ENCODE measurements around the gene ALX4. TPM values are rescaled to one million over a fixed set of nuclear protein-coding genes. Genes with fewer than 3 reads are reported as not detected.

ALX4 gene
- total and polyA plus RNA-seq, 9 of the 15 experiments (the other 6 are each of a cell fraction or from before 2014, with no cell fraction given): 0.07 to 1.2 (median 0.33) TPM

DNA sequence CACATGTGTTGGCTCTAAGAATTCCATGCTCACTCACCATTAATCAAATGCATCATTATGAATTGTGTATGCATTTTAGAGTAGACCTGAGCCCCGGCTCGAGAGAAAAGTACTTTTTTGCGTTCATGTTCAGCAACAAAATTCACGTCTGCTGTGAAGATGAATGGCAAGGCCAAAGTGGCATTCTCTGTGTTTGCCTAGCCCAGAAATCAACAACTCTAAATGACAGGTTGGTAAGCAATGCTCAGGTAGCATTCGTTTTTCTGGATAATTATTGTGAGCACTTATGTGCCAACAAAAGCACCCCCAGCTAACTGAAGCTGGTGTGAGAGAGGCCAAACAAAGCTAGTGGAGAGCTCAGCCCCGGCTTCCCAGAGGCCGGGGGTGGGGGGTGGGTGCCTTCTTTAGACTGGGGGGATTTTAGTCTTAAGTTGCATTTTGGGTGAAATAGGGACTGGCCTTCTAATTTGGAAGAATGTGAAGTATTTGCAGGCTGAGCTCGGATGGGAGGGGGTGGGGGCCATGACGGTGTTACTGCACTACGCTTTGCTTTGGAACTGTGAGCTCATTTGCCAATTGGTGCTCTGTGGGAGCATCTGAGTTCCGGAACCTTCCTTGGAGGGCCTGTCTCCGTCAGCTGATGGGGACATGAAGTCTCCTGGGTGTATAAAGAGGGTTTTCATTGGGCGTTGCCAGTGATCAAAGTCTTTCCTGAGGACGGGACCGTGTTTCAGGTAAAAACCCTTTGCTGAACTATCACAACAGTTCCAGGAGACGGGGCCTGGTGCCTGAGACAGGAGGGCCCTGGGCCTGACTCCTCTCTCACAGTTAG lies 29.0 kb upstream of the ALX4 start:
- H3K27ac ChIP-seq (ENCODE audit: extremely low read depth, low read depth, low read length): no peak overlapping the region
- TF ChIP-seq, protein P1, sequence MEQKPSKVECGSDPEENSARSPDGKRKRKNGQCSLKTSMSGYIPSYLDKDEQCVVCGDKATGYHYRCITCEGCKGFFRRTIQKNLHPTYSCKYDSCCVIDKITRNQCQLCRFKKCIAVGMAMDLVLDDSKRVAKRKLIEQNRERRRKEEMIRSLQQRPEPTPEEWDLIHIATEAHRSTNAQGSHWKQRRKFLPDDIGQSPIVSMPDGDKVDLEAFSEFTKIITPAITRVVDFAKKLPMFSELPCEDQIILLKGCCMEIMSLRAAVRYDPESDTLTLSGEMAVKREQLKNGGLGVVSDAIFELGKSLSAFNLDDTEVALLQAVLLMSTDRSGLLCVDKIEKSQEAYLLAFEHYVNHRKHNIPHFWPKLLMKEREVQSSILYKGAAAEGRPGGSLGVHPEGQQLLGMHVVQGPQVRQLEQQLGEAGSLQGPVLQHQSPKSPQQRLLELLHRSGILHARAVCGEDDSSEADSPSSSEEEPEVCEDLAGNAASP (IDR thresholded peaks at IDR 0.05): no peak
- TF ChIP-seq NCOA2 (IDR thresholded peaks at IDR 0.05; ENCODE audit: partially characterized antibody in 2 of 2) (no peak), RCOR1 (IDR thresholded peaks at IDR 0.05; ENCODE audit: borderline replicate concordance in 1 of 2, low read depth in 2 of 2, low read length in 2 of 2) (no peak), ZNF184 (CRISPR knock-in tag; IDR thresholded peaks at IDR 0.05) (no peak), ZFX (CRISPR knock-in tag; IDR thresholded peaks at IDR 0.05) (0 out of 2 replicates have a peak, but pooled peaks have one; percentile 21), GABPB1 (CRISPR knock-in tag; IDR thresholded peaks at IDR 0.05) (no peak), KDM4B (IDR thresholded peaks at IDR 0.05; ENCODE audit: borderline replicate concordance in 2 of 2, low read depth in 1 of 2) (no peak)
- TF ChIP-seq, protein P2, sequence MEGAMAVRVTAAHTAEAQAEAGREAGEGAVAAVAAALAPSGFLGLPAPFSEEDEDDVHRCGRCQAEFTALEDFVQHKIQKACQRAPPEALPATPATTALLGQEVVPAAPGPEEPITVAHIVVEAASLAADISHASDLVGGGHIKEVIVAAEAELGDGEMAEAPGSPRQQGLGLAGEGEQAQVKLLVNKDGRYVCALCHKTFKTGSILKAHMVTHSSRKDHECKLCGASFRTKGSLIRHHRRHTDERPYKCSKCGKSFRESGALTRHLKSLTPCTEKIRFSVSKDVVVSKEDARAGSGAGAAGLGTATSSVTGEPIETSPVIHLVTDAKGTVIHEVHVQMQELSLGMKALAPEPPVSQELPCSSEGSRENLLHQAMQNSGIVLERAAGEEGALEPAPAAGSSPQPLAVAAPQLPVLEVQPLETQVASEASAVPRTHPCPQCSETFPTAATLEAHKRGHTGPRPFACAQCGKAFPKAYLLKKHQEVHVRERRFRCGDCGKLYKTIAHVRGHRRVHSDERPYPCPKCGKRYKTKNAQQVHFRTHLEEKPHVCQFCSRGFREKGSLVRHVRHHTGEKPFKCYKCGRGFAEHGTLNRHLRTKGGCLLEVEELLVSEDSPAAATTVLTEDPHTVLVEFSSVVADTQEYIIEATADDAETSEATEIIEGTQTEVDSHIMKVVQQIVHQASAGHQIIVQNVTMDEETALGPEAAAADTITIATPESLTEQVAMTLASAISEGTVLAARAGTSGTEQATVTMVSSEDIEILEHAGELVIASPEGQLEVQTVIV (CRISPR knock-in tag; IDR thresholded peaks at IDR 0.05; ENCODE audit: borderline replicate concordance): no peak

More for the DNA sequence above, 29.0 kb upstream of the ALX4 start:
- Histone ChIP-seq H3K9me1 (ENCODE audit: control insufficient read depth, insufficient read depth, low read length) (no peaks in the 10 kb centered on the region), H3K36me3 (ENCODE audit: control insufficient read depth, insufficient read depth, low read length) (no peaks in the 10 kb centered on the region), H3K79me2 (ENCODE audit: control insufficient read depth, insufficient read depth, low read length) (no peaks in the 10 kb centered on the region), H2AFZ (ENCODE audit: low read depth, low read length) (peak overlapping the region; percentile 81), H4K20me1 (replicated peaks; ENCODE audit: control insufficient read depth, insufficient read depth, low read length) (no peaks in the 10 kb centered on the region), H3K4me3 (no peak overlapping the region), H3K9me3 (replicated peaks; ENCODE audit: control insufficient read depth, insufficient read depth, low read depth, low read length) (no peaks in the 10 kb centered on the region), H3K9ac (ENCODE audit: insufficient read depth in 1 of 2, low read depth in 2 of 2, low read length in 2 of 2) (peak overlapping the region; percentile 4 to 31; a peak in 2 of 4 replicates), H3K27me3 (ENCODE audit: control insufficient read depth in 2 of 2, insufficient read depth in 2 of 2, low read length in 2 of 2) (no peaks in the 10 kb centered on the region), H3K4me2 (ENCODE audit: insufficient read depth, low read length) (no peak overlapping the region), H3K4me1 (replicated peaks in 1 of 2; ENCODE audit: control insufficient read depth in 2 of 2, insufficient read depth in 2 of 2, low read length in 2 of 2) (peaks cover 22 to 37% of the 10 kb centered on the region in 2 experiments)
- CTCF ChIA-PET (ENCODE audit: low intra/inter-chr PET ratio): interaction anchor here (0.5 kb wide), 1 partner anchor 359 kb away, joined by 3 read pairs; no protein-coding TSS in a partner anchor
- DNase-seq (ENCODE audit: extremely low read depth in 1 of 4, low spot score in 3 of 4) (no peak), FAIRE-seq (no peak), ATAC-seq (no peak)
- intact Hi-C loops (cut with micrococcal nuclease) (no loop called here), in situ Hi-C loops (cut with MboI) (no loop called here)
- POLR2A ChIA-PET: no interaction called here
- 81% methylated on average over 15 of the region's 16 CpGs for WGBS (ENCODE audit: insufficient coverage, low coverage, missing lambda C conversion rate)
- BruUV-seq (replicated peaks): no TSS peak
